Testis (tissue), 3 donors: ENCODE measurements around the gene C19orf25. TPM values are rescaled to one million over a fixed set of nuclear protein-coding genes. Genes with fewer than 3 reads are reported as not detected.

Experiments
- DNase-seq: peaks from one replicate; pipeline ENCODE4 v3.0.0-alpha.2; 2019
- H3K27ac ChIP-seq, 2 donors: fragments of 200-600 bp; sonication (generic); one replicate each; pipeline ENCODE4 v1.5.1; 2019
- H3K27me3 ChIP-seq: fragments of 200-600 bp; sonication (generic); one replicate; pipeline ENCODE4 v1.5.1; 2019
- H3K36me3 ChIP-seq: fragments of 200-600 bp; sonication (generic); one replicate; pipeline ENCODE4 v1.5.1; 2017; ENCODE audit warnings: low read depth; ENCODE audit errors: missing control alignments
- H3K4me1 ChIP-seq: fragments of 200-600 bp; sonication (generic); one replicate; pipeline ENCODE4 v1.5.1; 2019
- H3K4me3 ChIP-seq, 2 donors: fragments of 200-600 bp; sonication (generic); one replicate each; pipeline ENCODE4 v1.5.1; 2017 to 2019
- H3K9me3 ChIP-seq: fragments of 200-600 bp; sonication (generic); one replicate; pipeline ENCODE4 v1.5.1; 2017
- CTCF ChIP-seq, 3 experiments: fragments of 450-650 bp in 2 of 3; fragments of 200-600 bp in 1 of 3; sonication (generic) in 1 of 3; IDR thresholded peaks; one replicate each; pipeline ENCODE4 v1.5.1; 2016 to 2019; ENCODE audit warnings: antibody characterized with exemption in 3 of 3, mild to moderate bottlenecking in 2 of 3, moderate library complexity in 1 of 3
- POLR2A ChIP-seq: fragments of 450-650 bp; IDR thresholded peaks from one replicate; pipeline ENCODE4 v1.6.1; 2017; ENCODE audit warnings: antibody characterized with exemption, mild to moderate bottlenecking, moderate library complexity
- WGBS, 2 donors: methylation state at CpG; one replicate each; pipeline ENCODE4 v1.1.5; 2018; 5-methylcytosine and 5-hydroxymethylcytosine counted together
- intact Hi-C: fragments of 100-400 bp; cut with DNase I; formaldehyde crosslinking; loops from one replicate; pipeline ENCODE4 v1.15.1; 2023; ENCODE audit warnings: low total_unique reads
- polyA plus RNA-seq: library from polyadenylated mRNA; stranded (reverse); fragments of 350-450 nt; fragmentation: Illumina TruSeq; extraction: RNeasy Lipid Tissue Mini Kit (QIAGEN cat#74804); gene quantifications from one replicate; pipeline ENCODE4 v1.2.3, GENCODE V29; 2014; ENCODE audit warnings: low read depth, low replicate concordance; ENCODE audit not compliant: insufficient read depth
- total RNA-seq, 2 donors: library from RNA; depleted of rRNA; stranded (reverse); fragments of >200 nt; gene quantifications; one replicate each; pipeline ENCODE4 v1.2.3, GENCODE V29; 2016

The C19orf25 gene
- total and polyA plus RNA-seq, 3 donors from 2014 or later: 39.3 to 72.5 (median 55.4) TPM

GRCh38 chr19:1523412-1524286 lies 44.6 kb upstream of the C19orf25 start, which contains the start of gene PLK5:
TSS of gene PLK5 (plus strand) at chr19:1524077. CDS start at chr19:1526997, 2,920 bp downstream.
- intact Hi-C loops: no loop called here

GRCh38 chr19:1522838-1523237 lies 43.8 kb upstream of the C19orf25 start:
- Histone ChIP-seq H3K27me3 (no peaks in the 10 kb centered on the region), H3K4me3 (no peak overlapping the region), H3K9me3 (no peaks in the 10 kb centered on the region), H3K4me1 (peaks cover 13% of the 10 kb centered on the region), H3K36me3 (no peaks in the 10 kb centered on the region), H3K27ac (peak overlapping the region; percentile 39 to 77)
- TF ChIP-seq POLR2A: no peak
- TF ChIP-seq CTCF (IDR thresholded peaks at IDR 0.05): peak in 1 of 3 experiments; percentile 12
- 53 to 73% methylated on average over 3 to 18 of the region's 18 CpGs for WGBS, 2 donors
- no peak for DNase-seq
- intact Hi-C loops: no loop called here

More at GRCh38 chr19:1523412-1524286, 44.6 kb upstream of the C19orf25 start, which contains the start of gene PLK5:
- H3K27ac ChIP-seq: peak within 1 kb of the TSS; percentile 39 to 77
- DNase-seq: peak; percentile 51
- WGBS, 2 donors: 16 to 35% methylated on average over 10 to 26 of the region's 92 CpGs
- no peaks in the 10 kb centered on the region for H3K36me3 ChIP-seq
- peak within 1 kb of the TSS; percentile 61 to 64 for H3K4me3 ChIP-seq
- H3K4me1 ChIP-seq: peaks cover 13% of the 10 kb centered on the region
- TF ChIP-seq POLR2A: peak; percentile 25
- TF ChIP-seq CTCF (IDR thresholded peaks at IDR 0.05): no peak
- H3K9me3 ChIP-seq: no peaks in the 10 kb centered on the region
- H3K27me3 ChIP-seq: no peaks in the 10 kb centered on the region

DNA sequence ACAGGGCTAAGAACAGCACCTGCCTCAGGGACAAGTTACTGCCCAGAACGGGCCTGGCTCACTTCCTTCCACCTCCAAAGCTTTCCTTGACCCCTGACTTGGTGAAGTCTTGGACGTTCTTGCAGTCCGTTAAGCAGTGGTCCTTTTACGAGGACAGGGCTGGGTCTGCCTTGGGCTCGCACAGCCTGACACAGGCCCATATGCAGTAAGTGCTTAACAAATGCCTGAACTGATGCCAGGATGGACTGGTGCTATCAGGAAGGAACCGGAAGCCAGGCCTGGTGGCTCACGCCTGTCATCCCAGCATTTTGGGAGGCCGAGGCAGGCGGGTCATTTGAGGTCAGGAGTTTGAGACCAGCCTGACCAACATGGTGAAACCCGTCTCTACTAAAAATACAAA lies 43.0 kb upstream of the C19orf25 start:
- 57 to 64% methylated on average over 9 to 10 of the region's 10 CpGs for WGBS, 2 donors
- DNase-seq: peak; percentile 40
- no peaks in the 10 kb centered on the region for H3K27me3 ChIP-seq

GRCh38 chr19:1521636-1522035 lies 42.6 kb upstream of the C19orf25 start:
- no peaks in the 10 kb centered on the region for H3K27me3 ChIP-seq
- peak overlapping the region; percentile 45 to 77 for H3K27ac ChIP-seq
- WGBS, 2 donors: 39 to 56% methylated on average over 14 of the region's 14 CpGs
- no peaks in the 10 kb centered on the region for H3K36me3 ChIP-seq
- no peak for TF ChIP-seq CTCF (IDR thresholded peaks at IDR 0.05)
- TF ChIP-seq POLR2A: no peak
- no peak overlapping the region for H3K4me3 ChIP-seq
- no peaks in the 10 kb centered on the region for H3K9me3 ChIP-seq
- intact Hi-C loops: no loop called here
- DNase-seq: peak; percentile 85
- peaks cover 13% of the 10 kb centered on the region for H3K4me1 ChIP-seq

More for the DNA sequence above, 43.0 kb upstream of the C19orf25 start:
- peak overlapping the region in 1 of 2 donors; percentile 77 for H3K27ac ChIP-seq
- peaks cover 13% of the 10 kb centered on the region for H3K4me1 ChIP-seq
- H3K9me3 ChIP-seq: no peaks in the 10 kb centered on the region
- TF ChIP-seq POLR2A (no peak), CTCF (IDR thresholded peaks at IDR 0.05) (no peak)
- intact Hi-C loops: no loop called here
- no peaks in the 10 kb centered on the region for H3K36me3 ChIP-seq
- no peak overlapping the region for H3K4me3 ChIP-seq
